HEK293T (cell line): Measurements from ENCODE around the gene SH3PXD2A.

Experiments
- CTCF ChIA-PET: fragments of 350-600 bp; formaldehyde crosslinking; extraction: SDS; loops from one replicate; lab custom pipeline; 2021; ENCODE audit warnings: antibody characterized with exemption, inconsistent platforms; lab: Yijun Ruan, JAX
- POLR2A ChIA-PET: fragments of 350-600 bp; formaldehyde crosslinking; extraction: SDS; loops from one replicate; lab custom pipeline; 2020; ENCODE audit warnings: antibody characterized with exemption, inconsistent platforms; lab: Yijun Ruan, JAX
- DNase-seq: peaks from one replicate; pipeline ENCODE4 v3.0.0; 2012; ENCODE audit warnings: mixed read lengths; ENCODE audit errors: extremely low spot score
- ARNT ChIP-seq: fragments of 450-650 bp; IDR thresholded peaks from 2 replicates; pipeline ENCODE4 v1.6.1; 2017; ENCODE audit warnings: mild to moderate bottlenecking
- BHLHE40 ChIP-seq: fragments of 450-650 bp; IDR thresholded peaks from 2 replicates; pipeline ENCODE4 v1.6.1; 2016; ENCODE audit warnings: mild to moderate bottlenecking, moderate library complexity, borderline replicate concordance
- CTBP1 ChIP-seq: fragments of 450-650 bp; IDR thresholded peaks from 2 replicates; pipeline ENCODE4 v1.6.1; 2016; ENCODE audit warnings: borderline replicate concordance
- ELF4 ChIP-seq: fragments of 450-650 bp; IDR thresholded peaks from 2 replicates; pipeline ENCODE4 v1.6.1; 2017; ENCODE audit warnings: antibody characterized with exemption
- FOXA1 ChIP-seq: fragments of 450-650 bp; IDR thresholded peaks from 2 replicates; pipeline ENCODE4 v1.6.1; 2016; ENCODE audit warnings: mild to moderate bottlenecking
- FOXK2 ChIP-seq: fragments of 450-650 bp; IDR thresholded peaks from 2 replicates; pipeline ENCODE4 v1.6.1; 2016; ENCODE audit warnings: mild to moderate bottlenecking
- FOXM1 ChIP-seq: fragments of 450-650 bp; IDR thresholded peaks from 2 replicates; pipeline ENCODE4 v1.6.1; 2017; ENCODE audit warnings: mild to moderate bottlenecking, borderline replicate concordance
- HDGF ChIP-seq: fragments of 450-650 bp; IDR thresholded peaks from 2 replicates; pipeline ENCODE4 v1.6.1; 2017; ENCODE audit warnings: antibody characterized with exemption, borderline replicate concordance
- L3MBTL2 ChIP-seq: fragments of 450-650 bp; conservative IDR thresholded peaks from 2 replicates; pipeline ENCODE4 v1.6.1; 2016; ENCODE audit warnings: mild to moderate bottlenecking
- LEF1 ChIP-seq: fragments of 450-650 bp; IDR thresholded peaks from 2 replicates; pipeline ENCODE4 v1.6.1; 2017; ENCODE audit warnings: mild to moderate bottlenecking, borderline replicate concordance
- NFRKB ChIP-seq: fragments of 450-650 bp; IDR thresholded peaks from 2 replicates; pipeline ENCODE4 v1.6.1; 2016; ENCODE audit warnings: mild to moderate bottlenecking, moderate library complexity
- PKNOX1 ChIP-seq: fragments of 450-650 bp; IDR thresholded peaks from 2 replicates; pipeline ENCODE4 v1.6.1; 2016
- SP1 ChIP-seq: fragments of 450-650 bp; IDR thresholded peaks from 2 replicates; pipeline ENCODE4 v1.6.1; 2017
- SUZ12 ChIP-seq: fragments of 450-650 bp; IDR thresholded peaks from 2 replicates; pipeline ENCODE4 v1.6.1; 2016; ENCODE audit warnings: mild to moderate bottlenecking
- TARDBP ChIP-seq: fragments of 450-650 bp; IDR thresholded peaks from 2 replicates; pipeline ENCODE4 v1.6.1; 2016
- ZNF384 ChIP-seq: fragments of 450-650 bp; IDR thresholded peaks from 2 replicates; pipeline ENCODE4 v1.6.1; 2016

Gene SH3PXD2A

DNA sequence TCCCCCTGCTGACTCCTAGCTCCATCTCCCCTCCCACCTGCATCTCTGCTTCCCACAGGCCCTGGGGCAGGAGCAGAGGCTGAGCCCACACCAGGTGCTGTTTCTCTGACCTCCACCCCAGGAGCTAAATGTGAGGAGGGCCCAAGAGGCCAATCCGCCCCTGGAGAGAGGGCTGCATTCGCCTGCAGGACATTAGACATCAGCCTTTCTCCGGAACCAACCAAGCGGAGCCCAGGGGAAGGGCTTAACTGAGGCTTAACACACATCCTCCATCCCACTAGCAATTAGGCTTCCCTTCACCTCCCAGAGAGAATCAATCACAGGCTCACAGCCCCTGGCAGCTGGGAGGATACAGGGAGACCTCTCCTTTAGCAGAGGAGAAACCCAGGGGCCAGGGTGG, 50.5 kb downstream of the SH3PXD2A start:
- DNase-seq, result no peak
- POLR2A ChIA-PET, result no interaction called here
- no peak for TF ChIP-seq HDGF
- TF ChIP-seq BHLHE40, result no peak
- TF ChIP-seq FOXA1, result no peak
- no peak for TF ChIP-seq FOXK2
- no peak for TF ChIP-seq CTBP1
- no peak for TF ChIP-seq NFRKB
- TF ChIP-seq FOXM1, result no peak
- no peak for TF ChIP-seq LEF1
- no peak for TF ChIP-seq ARNT
- TF ChIP-seq SP1, result no peak
- no peak for TF ChIP-seq TARDBP
- no peak for TF ChIP-seq SUZ12
- TF ChIP-seq L3MBTL2, result no peak
- TF ChIP-seq ZNF384, result no peak
- TF ChIP-seq PKNOX1, result no peak
- CTCF ChIA-PET, result no interaction called here

- TF ChIP-seq FOXM1, result no peak
- TF ChIP-seq HDGF, result no peak
- no peak for TF ChIP-seq LEF1
- TF ChIP-seq ELF4, result no peak
- TF ChIP-seq SUZ12, result no peak
- no peak for TF ChIP-seq PKNOX1
- TF ChIP-seq FOXA1, result no peak
- TF ChIP-seq CTBP1, result no peak
- TF ChIP-seq TARDBP, result no peak
- TF ChIP-seq BHLHE40, result no peak
- TF ChIP-seq FOXK2, result no peak
- no peak for TF ChIP-seq ZNF384
- no peak for TF ChIP-seq ARNT
- no peak for TF ChIP-seq L3MBTL2
- TF ChIP-seq NFRKB, result no peak
- no peak for TF ChIP-seq SP1
- ChIA-PET CTCF (no interaction called here), POLR2A (no interaction called here)
- no peak for DNase-seq
Observed at GRCh38 chr10:103803941-103804340, 51.4 kb downstream of the SH3PXD2A start.

DNA sequence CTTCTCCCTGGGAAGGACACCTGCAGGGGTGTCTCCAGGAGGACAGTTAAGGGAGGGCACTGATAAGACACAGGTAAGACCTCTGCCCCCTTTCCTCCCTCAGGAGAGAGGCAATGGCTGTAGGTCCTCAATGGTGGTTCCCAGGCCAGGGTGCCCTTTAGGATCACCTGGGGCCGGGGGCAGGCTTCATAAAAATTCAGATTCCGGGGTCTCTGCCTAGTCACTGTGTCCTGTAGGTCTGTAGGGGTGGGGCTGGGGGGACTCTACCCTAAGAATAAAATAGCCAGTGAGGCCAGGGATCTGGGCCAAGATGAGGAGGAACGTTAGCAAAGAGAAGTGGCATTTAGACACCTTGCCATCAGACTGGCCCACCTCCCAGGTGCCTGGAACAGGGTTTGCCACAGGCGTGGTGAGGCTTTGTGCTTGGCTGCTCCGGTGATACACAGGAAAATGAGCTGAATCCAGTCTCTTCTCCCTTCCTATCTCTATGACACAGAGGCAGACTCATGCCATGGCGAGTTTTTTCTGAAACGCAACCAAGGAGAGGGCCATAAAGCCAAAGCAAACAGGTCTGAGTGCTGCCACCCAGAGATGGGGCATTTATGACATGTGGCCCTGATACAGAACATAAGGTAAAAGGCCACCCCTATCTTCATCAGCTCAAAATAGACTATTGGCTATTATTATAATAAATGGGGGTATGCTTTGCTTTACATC, 52.6 kb downstream of the SH3PXD2A start:
- DNase-seq, result no peak
- ChIA-PET POLR2A (no interaction called here), CTCF (no interaction called here)
- TF ChIP-seq CTBP1 (no peak), FOXA1 (no peak), HDGF (no peak), SP1 (no peak), NFRKB (no peak), FOXM1 (no peak)

DNA sequence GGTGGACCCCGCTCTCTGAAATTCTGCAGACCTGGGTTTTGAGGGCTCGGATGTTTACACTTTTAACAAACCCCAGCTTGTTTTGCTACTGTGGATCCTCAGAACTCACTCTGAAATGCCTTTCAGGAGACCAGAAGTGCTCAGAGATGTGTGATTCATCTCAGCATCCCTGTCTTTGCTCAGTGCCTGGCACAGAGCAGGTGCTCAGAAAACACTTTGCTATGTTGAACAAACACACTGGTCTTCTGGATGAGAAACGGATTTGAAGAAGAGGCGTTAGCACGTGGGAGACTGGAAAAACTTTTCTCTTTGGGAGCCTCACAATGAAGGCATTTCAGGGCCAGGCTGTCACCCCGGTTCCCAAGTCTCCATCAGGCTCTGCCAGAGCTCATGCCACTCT, 53.3 kb downstream of the SH3PXD2A start:
- POLR2A ChIA-PET, result no interaction called here
- CTCF ChIA-PET, result no interaction called here

GRCh38 chr10:103800789-103801540, 54.4 kb downstream of the SH3PXD2A start:
- CTCF ChIA-PET, result no interaction called here
- DNase-seq, result no peak
- TF ChIP-seq FOXM1 (no peak), NFRKB (no peak), CTBP1 (no peak)
- POLR2A ChIA-PET, result no interaction called here

More for the DNA sequence above, 53.3 kb downstream of the SH3PXD2A start:
- no peak for TF ChIP-seq SP1
- no peak for DNase-seq

GRCh38 chr10:103800089-103800488, 55.3 kb downstream of the SH3PXD2A start:
- no peak for DNase-seq
- POLR2A ChIA-PET, result no interaction called here
- CTCF ChIA-PET, result no interaction called here
- TF ChIP-seq CTBP1 (no peak), LEF1 (no peak), FOXK2 (no peak), HDGF (no peak), L3MBTL2 (no peak), ZNF384 (no peak), TARDBP (no peak), SP1 (no peak), BHLHE40 (no peak), PKNOX1 (no peak), ELF4 (no peak), FOXA1 (no peak), NFRKB (no peak), SUZ12 (no peak)
